Bone marrow (tissue), 2 donors: ENCODE results near the gene ZMYND8.

Experiments used
- DNase-seq, 2 donors: peaks; one replicate each; lab custom pipeline; 2025; lab: John Stamatoyannopoulos, UW

ZMYND8 gene

DNA sequence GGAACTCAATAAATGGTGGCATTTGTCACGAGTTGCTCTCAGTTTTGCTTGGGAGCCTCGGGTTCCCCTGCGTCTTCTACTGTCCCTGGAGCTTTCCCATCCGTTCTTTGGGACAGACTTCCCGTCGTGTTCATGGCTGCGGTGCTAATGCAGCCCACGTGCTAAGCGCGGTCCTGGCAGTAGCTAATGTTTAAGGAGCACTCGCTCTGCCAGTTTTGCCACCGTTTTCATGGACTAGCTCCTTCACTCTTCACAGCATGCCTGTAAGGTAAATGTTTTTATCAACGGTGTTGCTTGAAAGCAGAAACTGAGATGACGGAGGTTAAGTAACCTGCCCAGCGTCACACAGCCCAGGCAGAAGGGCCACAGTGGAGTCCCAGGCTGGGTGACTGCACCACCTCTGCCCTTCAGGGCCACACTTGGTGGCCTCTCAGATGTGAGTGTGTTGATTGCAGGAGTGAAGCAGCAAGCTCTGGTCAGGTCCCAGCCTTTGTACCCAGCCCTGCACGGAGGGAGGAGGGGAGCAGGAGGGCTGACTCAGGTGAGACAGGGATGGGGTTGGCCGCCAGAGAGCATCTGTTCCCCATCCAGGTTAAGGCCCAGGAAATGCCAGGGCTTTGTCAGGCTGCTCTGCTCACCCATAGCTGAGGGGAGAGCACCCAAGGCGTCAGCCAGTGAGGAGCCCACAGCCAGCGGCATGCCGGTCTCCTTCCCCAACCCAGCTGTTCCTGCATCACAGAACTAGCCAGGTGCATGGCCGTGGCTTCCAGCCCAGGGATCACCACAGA, 181.8 kb downstream of the ZMYND8 start:
- DNase-seq: no peak

DNA sequence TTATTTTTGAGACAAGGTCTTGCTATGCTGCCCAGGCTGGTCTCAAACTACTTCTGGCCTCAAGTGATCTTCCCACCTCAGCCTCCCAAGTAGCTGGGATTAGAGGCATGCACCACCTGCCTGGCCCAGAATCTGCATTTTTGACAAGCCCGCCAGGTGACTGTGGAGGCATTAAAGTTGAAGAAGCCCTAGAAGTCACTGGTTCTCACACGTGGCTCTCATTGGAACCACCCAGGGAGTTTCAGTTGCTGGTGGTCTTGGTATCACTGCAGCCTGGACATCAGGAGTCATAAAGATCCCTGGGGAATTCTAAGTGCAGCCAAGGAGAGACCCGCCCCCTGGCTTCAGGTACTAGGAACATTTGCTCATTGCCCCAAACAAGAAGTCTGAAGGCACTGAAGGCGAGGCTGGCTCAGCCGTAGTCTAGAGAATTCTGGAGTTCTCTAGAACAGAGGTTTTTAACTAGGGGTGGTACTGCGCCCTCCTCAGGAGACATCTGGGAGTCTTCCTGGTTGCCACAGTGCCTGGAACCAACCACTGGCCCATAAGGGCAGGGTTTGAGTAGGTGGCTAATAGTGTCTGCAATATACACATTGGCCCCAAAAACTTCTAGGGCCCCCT, 182.8 kb downstream of the ZMYND8 start:
- no peak for DNase-seq

DNA sequence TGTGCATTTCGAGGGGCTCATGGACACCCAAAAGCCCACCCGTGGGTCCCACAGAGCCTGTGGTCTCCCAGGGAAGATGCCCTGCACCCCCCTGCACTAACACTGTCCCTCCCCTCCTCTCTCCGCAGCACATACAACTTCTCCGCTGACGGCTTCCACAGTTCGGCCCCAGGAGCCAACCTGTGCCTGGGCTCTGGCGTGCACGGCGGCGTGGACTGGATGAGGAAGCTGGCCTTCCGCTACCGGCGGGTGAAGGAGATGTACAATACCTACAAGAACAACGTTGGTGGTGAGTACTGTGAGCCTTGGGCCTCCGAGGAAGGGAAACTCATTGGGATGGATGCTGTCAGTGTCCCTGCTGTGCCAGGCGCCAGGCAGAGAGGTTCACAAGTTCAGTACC, 183.9 kb downstream of the ZMYND8 start:
- DNase-seq: no peak

DNA sequence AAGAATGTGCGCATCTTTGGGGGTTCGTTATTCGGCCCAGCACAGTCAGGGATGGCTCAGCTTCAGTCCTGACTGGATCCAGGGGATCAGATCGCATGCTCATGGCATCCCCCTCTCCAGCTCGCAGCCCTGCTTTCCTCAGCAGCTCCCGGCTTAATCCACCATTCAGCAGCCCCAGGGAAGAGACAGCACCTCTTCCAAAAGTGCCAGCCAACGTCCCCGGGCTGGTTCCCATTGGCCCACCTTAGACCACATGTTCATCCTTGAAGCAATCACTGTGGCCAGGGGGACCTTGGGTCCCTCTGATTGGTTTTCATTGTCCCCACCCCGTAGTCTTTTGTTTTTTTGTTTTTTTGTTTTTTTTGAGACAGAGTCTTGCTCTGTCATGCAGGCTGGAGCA, 188.7 kb downstream of the ZMYND8 start:
- DNase-seq: no peak

DNA sequence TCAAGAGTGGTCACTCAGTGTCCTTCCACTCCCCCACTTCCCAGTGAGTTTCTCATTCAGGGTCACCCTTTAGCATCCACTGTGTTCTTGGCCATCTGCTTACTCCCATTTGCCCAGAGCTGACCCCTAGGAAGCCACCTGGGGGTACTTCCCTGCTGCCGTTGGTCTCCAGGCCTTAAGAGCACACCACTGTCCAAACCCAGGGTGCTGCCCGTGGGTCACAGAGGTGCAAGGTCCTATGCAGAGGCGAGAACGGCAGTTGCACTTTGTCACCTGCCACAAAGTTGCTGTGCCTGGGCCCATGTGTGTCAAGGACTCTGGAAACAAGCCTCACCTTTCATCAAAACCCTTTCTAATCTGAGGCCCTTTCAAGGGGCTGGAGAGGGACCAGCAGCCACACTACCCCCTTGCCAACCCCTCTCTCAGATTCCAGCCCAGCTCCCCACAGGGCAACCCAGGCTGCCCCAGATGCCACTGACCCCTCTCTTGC, 191.1 kb downstream of the ZMYND8 start:
- DNase-seq: no peak

DNA sequence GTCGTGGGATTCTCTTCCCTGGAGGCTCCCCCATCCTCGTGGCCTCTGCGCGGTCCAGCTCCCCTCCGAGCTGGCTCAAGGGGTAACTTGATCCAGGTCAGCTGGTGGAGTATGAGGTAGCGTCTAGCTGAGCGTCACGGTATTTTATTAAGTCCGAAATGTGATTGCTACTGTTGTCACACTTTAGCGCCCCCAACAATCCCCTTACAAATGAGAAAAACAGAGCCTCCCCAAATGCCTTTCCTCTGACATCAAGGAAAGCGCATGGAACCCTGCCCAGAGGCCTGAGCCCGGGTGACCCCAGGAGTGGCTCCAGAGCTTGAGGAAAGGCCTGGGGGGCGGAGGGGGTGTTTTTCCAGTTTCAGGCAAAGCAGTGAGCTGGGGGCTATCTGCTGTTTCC, 192.4 kb downstream of the ZMYND8 start:
- no peak for DNase-seq

DNA sequence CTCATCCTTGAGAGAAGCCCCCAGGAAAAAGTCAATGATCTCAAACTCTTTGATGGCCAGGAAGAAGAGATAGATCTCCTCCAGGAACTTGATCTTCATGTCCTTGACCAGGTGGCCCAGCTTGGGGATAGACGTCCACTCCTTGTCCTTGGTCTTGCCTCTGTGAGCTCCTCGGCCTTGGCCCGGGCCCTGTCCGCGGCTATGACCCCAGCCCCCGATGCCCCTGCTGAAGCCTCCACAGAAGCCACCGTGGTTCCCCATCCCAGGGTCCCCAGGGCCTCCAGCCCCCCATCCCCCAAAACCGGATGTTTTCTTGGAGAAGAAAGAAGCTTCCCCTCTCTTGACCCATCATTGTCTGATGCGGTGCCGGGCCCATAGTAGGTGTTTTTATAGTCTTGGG, 195.1 kb downstream of the ZMYND8 start:
- no peak for DNase-seq

DNA sequence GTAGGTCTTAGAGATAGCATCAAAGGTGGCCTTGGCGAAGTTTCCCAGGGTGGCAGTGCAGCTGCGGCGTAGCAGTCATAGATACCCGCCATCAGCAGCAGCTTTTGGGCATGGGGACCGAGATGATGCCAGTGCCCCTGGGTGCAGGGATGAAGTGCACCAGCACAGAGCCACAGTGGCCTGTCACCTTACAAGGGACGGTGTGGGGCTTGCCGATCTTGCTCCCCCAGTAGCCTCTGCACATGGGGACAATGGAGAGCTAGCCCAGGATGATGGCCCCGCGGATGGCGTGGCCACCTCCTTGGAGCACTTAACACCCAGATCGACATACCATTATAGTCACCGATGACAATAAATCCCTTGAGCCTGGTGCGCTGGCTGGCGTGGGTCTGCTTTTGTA, 195.5 kb downstream of the ZMYND8 start:
- DNase-seq: no peak

DNA sequence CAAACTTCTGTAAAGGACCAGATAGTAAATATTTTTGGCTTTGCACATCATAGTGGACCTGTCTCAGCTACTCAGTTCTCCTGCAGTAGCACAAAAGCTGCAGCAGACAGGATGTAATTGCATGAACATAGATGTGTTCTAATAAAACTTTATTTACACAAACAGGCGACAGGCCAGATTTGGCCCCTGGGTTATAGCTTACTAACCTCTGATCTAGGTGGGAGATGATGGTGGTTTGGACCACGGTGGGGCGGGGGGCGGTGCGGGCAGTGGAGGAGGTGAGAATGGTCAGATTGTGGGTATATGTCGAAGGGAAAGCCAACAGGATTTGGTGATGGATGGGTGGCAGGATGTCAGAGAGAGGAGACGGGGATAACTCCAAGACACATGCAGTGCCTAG, 196.3 kb downstream of the ZMYND8 start:
- no peak for DNase-seq
